HG03159 (cell line): ENCODE data around the gene PTPN11.
"Not testable (repeated sequence)": the region's sequence is repeated elsewhere in the genome, so short reads cannot be mapped to it uniquely, and the experiment has no call there.

Experiments
- ATAC-seq: cut with Tn5 transposase; IDR thresholded peaks from one replicate; pipeline ENCODE4 v1.9.1; 2021; ENCODE audit warnings: mild to moderate bottlenecking, moderate library complexity; ENCODE audit not compliant: unreplicated experiment

The PTPN11 gene

DNA sequence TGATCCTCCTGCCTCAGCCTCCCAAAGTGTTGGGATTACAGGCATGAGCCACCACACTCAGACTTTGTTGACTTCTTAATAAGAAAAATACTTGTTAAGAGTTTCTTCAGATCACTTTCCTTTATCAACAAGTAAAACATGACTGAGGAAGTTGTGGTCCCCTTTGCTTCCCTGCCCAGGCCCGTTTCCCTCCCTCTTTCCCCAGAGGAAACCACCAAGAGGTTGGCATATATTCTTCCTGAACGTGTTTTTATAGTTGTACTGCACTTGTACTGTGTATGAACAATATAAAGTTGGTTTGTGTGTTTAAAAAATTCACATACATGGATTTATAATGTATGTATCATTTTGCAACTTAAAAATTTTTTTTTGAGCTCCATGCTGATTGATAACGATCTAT, 28.4 kb downstream of the PTPN11 start:
- no peak for ATAC-seq

- ATAC-seq, result not testable (repeated sequence)
Measured at GRCh38 chr12:112448165-112448564, 29.4 kb downstream of the PTPN11 start.

- no peak for ATAC-seq
Measured at GRCh38 chr12:112450725-112451124, 32.0 kb downstream of the PTPN11 start.

DNA sequence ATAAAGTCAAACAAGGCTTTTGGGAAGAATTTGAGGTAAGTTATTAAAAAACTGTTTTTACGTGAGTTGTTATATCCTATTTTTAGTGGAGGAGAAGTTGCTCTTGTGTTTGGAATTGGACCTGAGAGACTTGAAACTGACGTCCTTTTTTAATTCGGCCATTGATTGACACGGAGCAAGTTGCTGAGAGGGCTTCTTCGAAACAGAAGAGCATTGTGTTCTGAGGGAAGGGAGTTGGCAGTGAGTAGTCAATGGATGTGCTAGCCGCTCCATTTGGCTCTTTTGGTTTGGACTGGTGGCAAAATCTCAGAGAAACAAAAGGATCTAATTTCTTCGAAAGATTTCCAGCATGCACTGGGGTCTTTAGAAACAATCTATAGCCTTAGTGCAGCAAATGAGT, 37.3 kb downstream of the PTPN11 start:
- ATAC-seq, result no peak

GRCh38 chr12:112457142-112457541, 38.4 kb downstream of the PTPN11 start:
- not testable (repeated sequence) for ATAC-seq

DNA sequence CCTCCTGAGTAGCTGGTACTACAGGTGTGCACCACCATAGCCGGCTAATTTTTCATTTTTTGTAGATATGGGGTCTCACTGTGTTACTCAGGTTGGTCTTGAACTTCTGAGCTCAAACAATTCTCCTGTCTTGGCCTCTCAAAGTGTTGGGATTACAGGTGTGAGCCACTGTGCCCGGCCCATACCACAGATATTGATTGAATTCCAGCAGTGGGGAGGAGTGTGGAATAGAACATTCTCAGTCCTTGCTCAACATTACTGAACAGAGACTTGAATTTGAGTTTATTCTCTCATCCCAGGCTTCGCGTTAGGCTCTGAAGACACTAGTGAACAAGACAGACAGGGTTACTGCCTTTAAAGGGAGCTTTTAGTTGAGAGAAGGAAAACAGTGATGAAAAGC, 39.6 kb downstream of the PTPN11 start:
- ATAC-seq, result no peak

GRCh38 chr12:112458751-112459150, 40.0 kb downstream of the PTPN11 start:
- ATAC-seq, result no peak

DNA sequence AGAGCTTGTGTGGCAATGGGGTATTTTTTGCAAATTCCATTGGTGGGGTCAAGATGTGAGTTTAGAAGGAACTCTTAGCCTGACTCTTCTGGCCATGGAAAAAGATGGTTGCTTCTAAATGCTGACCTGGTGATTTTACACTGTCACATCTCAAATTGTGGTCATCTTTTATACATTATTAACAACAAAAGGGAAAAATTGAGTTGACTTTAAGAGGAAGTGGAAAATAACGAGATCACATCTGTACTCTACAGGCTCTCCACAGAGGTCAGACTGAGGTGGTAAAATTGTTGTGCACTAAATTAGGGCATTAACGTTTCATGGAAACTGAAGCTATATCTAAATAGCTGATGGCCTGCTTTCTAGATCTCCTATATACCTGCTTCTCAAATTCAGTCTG, 44.7 kb downstream of the PTPN11 start:
- no peak for ATAC-seq

GRCh38 chr12:112464605-112465004, 45.9 kb downstream of the PTPN11 start:
- no peak for ATAC-seq

DNA sequence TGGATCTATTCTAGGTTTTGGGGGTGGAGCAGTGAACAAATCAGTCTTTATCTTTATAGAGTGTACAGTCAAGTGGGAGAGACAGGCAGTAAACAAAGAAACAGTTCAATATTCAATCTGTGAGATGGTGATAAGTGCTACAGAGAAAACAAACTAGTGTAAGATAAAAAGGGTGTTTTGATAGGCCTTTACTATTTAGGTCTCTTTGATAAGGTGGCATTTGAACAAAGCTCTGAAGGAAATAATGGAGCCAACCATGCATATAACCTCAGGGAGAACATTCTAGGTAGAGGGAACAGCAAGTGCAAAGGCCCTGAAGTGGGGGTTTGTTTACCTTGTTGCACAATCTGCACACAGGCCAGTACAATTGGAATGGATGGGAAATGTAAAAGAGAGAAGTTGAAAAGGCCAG, 47.3 kb downstream of the PTPN11 start:
- ATAC-seq, result no peak

DNA sequence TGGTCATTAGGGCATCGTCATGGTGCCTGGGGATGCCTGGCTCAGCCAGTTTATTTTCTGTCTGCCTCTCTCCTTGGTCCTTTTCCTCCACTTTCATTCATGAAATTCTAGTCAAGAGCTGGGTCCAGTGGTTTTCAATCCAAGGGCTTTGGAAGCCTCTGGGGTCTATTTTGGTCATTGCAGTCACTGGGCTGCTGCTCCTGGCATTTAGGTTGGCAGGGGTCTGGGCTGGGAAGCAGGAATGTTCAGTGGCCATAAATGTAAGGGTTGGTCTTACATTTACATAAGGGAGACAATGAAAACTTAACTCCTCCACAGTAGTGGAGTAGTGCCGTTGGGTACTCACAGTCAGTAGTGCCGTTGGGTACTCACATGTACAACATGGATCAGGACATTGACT, 48.1 kb downstream of the PTPN11 start:
- no peak for ATAC-seq

DNA sequence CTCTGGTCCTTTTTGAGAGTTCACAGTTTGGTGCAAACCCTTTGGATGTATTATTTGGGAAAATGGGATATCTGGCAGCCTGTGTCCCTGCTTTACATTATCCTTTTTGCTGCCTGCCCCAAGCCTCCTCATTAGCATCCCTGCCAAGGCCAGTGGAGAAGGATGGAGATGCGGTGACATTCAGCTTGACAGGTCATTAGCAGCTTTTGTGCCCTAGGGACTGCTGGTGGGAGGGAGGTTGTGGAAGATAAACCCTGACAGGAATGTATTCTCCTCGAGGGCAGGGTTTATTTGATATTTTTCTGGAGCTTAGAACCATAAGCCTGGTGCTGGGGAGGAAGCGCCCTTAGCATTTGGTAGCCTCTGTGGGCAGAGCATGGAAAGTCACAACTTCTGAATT, 49.3 kb downstream of the PTPN11 start:
- ATAC-seq, result no peak

DNA sequence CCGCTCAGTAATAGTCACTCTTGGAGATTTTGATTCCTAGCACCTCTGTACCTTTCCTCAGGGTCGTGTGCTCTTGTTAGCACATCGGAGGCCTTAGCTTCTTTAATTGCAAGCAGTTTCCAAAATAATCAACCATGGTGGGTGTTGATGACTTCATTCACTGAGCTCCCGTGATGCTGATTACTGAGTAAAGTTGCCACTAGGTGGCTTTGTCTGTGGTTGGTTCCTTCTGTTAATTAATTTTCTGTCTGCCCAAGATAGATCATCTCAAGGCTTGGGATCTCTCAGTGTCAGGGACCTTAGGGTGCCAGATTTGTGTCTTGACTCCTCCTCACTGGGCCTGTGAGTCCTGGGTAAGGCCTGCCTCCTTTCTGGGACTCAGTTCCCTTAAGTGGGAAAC, 54.3 kb downstream of the PTPN11 start:
- ATAC-seq, result no peak

DNA sequence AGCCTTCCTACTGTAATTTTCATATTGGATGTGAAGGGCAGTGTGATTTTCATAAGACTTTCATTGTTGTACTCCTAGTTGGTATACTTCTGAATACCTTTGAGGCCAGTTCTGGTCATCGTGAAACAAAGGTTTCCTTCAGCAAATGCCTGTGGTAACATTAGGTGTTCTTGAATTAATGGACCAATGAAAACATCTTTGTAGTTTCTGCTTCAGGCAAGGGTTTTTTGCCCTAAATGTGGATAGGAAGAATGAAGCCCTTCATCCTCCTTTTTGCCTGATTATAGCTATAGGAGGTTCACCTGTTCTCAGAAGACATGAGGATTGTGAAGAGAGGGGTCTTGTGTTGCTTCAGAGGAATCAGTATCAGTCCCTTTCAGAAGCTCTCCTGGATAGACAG, 60.7 kb downstream of the PTPN11 start:
- ATAC-seq, result no peak

- ATAC-seq, result no peak
Measured at GRCh38 chr12:112480931-112481330, 62.2 kb downstream of the PTPN11 start.

DNA sequence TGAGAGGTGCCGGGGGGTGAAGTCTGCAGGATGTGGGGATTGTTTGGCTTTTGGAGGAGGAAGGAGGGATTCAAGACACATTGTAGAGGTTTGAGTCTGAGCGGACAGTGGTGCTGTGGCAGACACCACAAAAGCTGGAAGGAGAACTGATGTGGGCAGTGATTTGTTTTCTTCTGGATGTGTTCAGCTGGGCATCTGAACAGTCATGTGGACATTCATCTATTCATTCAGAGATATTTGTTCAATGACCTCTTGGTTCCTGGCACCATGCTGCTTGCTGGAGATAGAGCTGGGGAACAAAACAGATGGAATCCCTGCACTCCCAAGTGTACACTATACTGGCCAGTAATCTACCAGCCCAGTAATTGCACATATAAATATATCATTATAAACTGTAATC, 64.0 kb downstream of the PTPN11 start:
- ATAC-seq, result no peak

GRCh38 chr12:112486361-112486760, 67.6 kb downstream of the PTPN11 start:
- no peak for ATAC-seq

GRCh38 chr12:112488257-112488876, 69.6 kb downstream of the PTPN11 start:
- ATAC-seq, result no peak

GRCh38 chr12:112489456-112489855, 70.7 kb downstream of the PTPN11 start:
- no peak for ATAC-seq

DNA sequence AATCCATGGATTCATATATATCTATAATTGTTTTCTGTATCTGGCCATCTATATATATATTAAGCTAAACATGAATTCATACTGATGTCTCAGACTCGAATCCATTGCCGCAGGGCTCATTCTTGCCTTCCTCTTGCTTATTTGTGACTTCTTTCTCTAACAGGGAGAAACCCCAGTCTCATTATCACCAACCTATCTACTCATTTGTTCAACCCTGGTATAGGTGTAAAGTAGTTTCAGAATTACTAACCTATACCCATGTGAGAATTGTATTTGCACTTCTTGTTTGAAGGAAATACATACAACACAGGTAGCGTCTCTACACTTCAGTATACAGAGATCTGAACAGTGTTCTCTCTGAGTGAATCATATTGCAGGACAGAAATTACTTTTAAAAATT, 77.7 kb downstream of the PTPN11 start:
- ATAC-seq, result no peak

DNA sequence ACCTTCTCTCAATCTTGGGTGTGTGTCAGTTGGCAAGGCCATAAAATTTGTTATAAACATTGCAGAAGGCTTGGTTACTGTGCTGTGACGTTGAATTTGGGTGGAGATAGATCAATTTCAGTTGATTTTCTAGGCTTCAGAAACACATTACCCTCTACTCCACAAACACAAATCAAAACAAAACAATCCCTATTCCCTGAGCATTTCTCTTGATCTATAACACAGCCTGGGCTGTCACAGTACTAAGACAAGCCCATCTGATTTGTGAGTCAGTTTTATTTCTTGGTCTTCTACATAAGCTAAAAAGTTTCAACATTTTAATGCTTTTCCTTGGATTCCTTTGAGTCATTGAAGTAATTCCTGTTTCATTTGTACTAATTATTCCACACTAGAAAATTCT, 79.8 kb downstream of the PTPN11 start:
- ATAC-seq, result no peak

DNA sequence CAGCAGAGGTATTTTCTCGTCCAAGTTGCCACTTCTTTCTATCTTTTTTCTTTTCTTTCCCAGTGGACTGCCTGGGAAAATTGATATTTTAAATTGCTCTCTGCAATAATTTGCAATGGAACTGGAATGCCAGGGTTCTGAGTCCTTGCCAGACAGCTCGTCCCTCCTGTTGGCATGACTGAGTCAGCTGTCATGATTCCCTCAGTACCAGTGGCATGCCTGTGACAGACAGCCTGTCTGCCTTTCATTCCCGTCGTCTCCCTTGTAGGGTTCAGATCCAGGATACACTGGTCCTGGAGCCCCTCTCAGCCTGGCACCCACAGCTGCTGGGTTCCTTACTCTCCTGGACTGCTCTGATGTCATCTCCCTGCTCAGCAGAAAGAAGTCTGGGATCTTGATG, 84.8 kb downstream of the PTPN11 start:
- no peak for ATAC-seq

DNA sequence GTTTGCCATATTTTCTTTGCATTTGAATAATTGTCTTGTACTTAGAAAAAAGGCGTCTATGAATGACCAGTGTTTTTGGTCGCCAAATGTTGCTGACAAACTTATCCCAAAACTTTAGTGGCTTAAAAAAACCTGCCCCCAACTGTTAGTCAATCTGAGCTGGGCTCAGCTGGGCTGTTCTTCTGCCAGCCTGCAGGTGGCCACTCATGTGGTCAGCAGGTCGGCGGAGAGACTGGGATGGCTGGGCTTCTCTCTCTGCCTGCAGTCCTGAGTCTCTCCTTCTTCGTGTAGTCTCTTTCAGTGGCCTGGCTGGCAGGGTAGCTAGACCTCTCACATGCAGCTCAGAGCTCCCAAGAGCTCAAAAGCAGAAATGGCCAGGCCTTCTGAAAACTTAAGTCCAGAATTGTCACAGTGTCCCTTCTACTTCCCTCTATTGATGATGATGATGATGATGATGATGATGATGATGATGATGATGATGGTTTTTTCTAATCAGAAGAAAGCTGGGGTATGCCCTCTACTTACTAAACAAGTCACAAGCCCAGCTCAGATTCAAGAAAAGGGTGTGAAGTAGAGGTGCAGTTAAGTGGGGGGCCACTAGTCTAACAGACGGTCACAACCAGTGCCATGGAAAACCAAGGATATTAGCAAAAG, 87.9 kb downstream of the PTPN11 start:
- ATAC-seq, result no peak
